Chondrocyte (in vitro differentiated cells): Measurements from ENCODE around the gene SCN1A. TPM values are rescaled to one million over a fixed set of nuclear protein-coding genes. Genes with fewer than 3 reads are reported as not detected.
A peak's percentile ranks its signal among the peaks of the same experiment; 100 is the strongest.

Experiments used
- DNase-seq: peaks from one replicate; pipeline ENCODE4 v3.0.0; 2021; ENCODE audit warnings: mixed read lengths, low spot score
- H3K27ac Mint-ChIP-seq: one replicate; pipeline ENCODE4 v1.8.0; 2021; ENCODE audit warnings: mild to moderate bottlenecking, moderate library complexity, mixed read lengths; ENCODE audit not compliant: unreplicated experiment
- H3K27me3 Mint-ChIP-seq: 2 replicates; pipeline ENCODE4 v1.8.0; 2021; ENCODE audit warnings: low read depth, mixed read lengths
- H3K36me3 Mint-ChIP-seq: 2 replicates; pipeline ENCODE4 v1.8.0; 2021; ENCODE audit warnings: low read depth, mixed read lengths
- H3K4me1 Mint-ChIP-seq: 2 replicates; pipeline ENCODE4 v1.8.0; 2021; ENCODE audit warnings: low read depth, mild to moderate bottlenecking, mixed read lengths
- H3K4me3 Mint-ChIP-seq: one replicate; pipeline ENCODE4 v1.8.0; 2021; ENCODE audit warnings: mild to moderate bottlenecking, moderate library complexity, mixed read lengths; ENCODE audit not compliant: unreplicated experiment
- H3K9me3 Mint-ChIP-seq: 2 replicates; pipeline ENCODE4 v1.8.0; 2021; ENCODE audit warnings: low read depth, mixed read lengths
- long read RNA-seq: library from polyadenylated mRNA; stranded (forward); transcript quantifications from one replicate; pipeline ENCODE4 v2.0.0, GENCODE V29; 2021
- total RNA-seq: library from RNA; stranded (reverse); gene quantifications from 3 replicates; pipeline ENCODE4 v1.2.1, GENCODE V29; 2021
- TF ChIP-seq, protein P1 (sequence below): fragments of 200-600 bp; sonication (generic); IDR thresholded peaks from 2 replicates; pipeline ENCODE4 v1.5.0; 2021; ENCODE audit warnings: antibody characterized with exemption, mild to moderate bottlenecking, moderate library complexity

The SCN1A gene
- 0.05 TPM in 1 of 3 replicates, not detected in the others for total RNA-seq
- long read RNA-seq = 0 reads

DNA sequence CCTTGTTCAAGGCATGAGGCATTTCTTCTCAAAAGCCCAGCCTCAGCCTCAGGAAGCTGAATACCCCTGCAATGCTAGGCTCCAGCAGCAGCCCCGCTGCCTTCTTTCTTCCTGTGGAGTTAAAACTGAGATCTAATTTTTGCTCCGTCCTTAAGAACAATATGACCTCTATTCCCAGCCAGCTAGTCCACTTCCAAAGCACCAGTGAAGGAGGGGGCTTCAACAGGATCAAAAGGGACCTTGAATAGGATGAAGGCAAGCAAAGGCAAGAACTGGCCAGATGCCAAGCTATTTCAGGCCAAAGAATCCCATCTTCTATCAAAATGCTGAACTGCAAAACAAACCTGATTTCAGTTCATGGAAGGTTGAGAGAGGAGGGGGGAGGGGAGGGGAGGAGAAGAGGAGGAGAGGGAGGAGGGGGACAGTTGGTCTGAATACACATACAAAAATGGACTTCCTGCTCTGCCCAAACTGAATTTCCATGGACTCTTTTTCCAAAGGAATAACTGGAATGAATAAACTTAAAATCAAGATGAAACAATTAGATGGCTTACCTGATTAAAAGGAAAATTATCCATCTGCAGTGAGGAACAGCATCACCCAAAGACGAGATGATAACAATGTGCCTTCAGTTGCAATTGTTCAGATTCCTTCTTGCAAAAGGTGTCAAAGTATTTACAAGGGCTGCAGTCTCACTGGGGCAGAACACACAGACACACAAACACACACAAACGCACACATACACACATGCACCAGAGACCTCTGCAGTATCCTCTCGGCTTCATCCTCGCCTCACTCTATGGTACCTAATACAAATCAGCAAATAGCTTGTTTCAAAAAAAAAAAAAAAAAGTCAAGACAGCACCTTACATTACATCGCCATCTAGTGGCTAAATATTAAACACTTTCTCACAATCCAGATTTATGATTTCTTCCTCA lies at the start of gene SCN1A:
SCN1A (minus strand) TSS at position 804 of the 939 bp plus-strand sequence. CDS start 54,399 bp downstream, outside the sequence.
- Mint-ChIP-seq H3K36me3 (no peaks in the 10 kb centered on the region), H3K4me1 (peaks cover 10% of the 10 kb centered on the region), H3K4me3 (no peak within 1 kb of the TSS), H3K27me3 (peaks cover 15% of the 10 kb centered on the region), H3K27ac (no peak within 1 kb of the TSS), H3K9me3 (no peaks in the 10 kb centered on the region)
- no peak for DNase-seq
- TF ChIP-seq, protein P1, sequence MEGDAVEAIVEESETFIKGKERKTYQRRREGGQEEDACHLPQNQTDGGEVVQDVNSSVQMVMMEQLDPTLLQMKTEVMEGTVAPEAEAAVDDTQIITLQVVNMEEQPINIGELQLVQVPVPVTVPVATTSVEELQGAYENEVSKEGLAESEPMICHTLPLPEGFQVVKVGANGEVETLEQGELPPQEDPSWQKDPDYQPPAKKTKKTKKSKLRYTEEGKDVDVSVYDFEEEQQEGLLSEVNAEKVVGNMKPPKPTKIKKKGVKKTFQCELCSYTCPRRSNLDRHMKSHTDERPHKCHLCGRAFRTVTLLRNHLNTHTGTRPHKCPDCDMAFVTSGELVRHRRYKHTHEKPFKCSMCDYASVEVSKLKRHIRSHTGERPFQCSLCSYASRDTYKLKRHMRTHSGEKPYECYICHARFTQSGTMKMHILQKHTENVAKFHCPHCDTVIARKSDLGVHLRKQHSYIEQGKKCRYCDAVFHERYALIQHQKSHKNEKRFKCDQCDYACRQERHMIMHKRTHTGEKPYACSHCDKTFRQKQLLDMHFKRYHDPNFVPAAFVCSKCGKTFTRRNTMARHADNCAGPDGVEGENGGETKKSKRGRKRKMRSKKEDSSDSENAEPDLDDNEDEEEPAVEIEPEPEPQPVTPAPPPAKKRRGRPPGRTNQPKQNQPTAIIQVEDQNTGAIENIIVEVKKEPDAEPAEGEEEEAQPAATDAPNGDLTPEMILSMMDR = peak; percentile 89

DNA sequence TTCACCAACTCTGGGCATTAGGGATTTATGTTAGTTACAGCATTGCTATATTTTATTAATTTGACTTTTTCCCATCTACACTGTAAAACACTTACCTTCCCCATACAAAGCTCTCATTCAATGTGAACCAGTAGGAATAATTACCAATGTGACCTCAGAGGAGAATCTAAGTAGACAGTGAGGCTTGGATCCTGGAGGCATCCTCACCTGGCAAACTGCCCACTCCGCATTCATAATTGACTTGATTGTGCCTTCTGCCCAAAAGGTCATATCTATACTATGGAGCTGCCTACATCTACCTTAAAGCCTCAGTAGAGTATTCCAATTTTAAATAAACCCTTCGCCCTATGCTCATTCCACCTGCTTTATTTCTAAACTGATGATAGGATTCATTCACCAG lies 45.4 kb upstream of the SCN1A start:
- no peaks in the 10 kb centered on the region for H3K9me3 Mint-ChIP-seq
- H3K36me3 Mint-ChIP-seq = no peaks in the 10 kb centered on the region
- no peak for DNase-seq
- H3K27ac Mint-ChIP-seq = no peak overlapping the region
- H3K4me3 Mint-ChIP-seq = no peak overlapping the region
- no peaks in the 10 kb centered on the region for H3K27me3 Mint-ChIP-seq
- TF ChIP-seq, protein P1 = no peak
- H3K4me1 Mint-ChIP-seq = peaks cover 6% of the 10 kb centered on the region

DNA sequence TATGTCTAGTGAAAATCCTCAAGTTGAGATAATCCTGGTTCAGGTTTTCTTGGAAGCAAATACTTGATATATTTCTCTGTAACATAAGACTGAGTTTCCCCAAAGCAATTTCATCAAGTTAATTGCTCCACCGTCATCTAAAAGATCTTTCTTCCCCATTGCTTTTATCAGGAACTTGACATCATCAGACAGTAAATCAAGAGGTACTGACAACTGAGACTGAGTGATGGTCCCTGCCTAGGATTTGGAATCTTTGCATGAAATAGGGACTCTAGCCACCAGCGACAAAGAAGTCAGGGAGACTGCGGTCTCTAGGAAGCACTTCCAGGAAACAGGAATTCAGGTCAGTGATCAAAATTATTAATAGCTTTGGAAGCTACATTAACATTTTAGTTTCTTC lies 43.4 kb upstream of the SCN1A start:
- no peaks in the 10 kb centered on the region for H3K27me3 Mint-ChIP-seq
- no peak overlapping the region for H3K4me3 Mint-ChIP-seq
- no peak overlapping the region for H3K27ac Mint-ChIP-seq
- TF ChIP-seq, protein P1 = no peak
- H3K36me3 Mint-ChIP-seq = no peaks in the 10 kb centered on the region
- peaks cover 19% of the 10 kb centered on the region for H3K4me1 Mint-ChIP-seq
- H3K9me3 Mint-ChIP-seq = no peaks in the 10 kb centered on the region
- no peak for DNase-seq

DNA sequence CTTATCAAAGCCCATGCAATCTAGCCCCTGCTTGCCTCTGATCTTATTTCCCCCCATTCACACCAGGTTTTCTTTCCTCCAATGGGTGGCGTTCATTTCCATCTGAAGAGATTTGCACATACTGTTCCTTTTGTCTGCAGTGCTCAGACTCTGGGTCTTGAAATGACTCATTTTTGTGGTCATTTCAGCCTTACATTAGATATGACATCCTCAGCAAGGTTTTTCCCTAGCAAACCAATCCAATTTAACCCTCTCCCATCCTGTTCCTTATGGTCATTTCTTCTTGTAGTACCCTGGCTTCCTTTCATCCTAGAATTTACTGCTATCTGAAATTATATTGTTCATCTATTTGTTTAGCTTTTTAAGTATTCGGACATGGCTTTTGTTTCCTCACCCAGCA lies 42.5 kb upstream of the SCN1A start:
- Mint-ChIP-seq H3K27ac (no peak overlapping the region), H3K27me3 (no peaks in the 10 kb centered on the region), H3K9me3 (no peaks in the 10 kb centered on the region), H3K4me1 (peaks cover 19% of the 10 kb centered on the region), H3K4me3 (no peak overlapping the region), H3K36me3 (no peaks in the 10 kb centered on the region)
- TF ChIP-seq, protein P1 = no peak
- no peak for DNase-seq

DNA sequence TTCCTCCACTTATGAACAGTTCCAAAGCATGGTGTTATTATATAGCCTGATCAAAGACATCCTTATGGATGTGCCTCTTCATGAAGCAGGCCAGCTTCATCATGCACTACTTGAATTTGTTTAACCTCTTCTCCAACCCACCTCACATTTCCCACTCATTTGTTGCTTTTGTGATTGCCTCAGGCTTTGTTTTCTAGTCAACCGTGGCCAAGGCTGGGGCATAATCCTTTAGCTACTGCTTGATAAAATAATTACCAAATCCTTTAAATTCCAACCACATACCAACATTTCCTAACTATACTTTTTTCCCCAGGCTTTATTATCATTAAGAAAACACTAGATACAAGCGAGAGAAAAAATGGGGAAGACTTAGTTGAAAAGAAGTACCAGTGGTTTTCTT lies 39.6 kb upstream of the SCN1A start:
- no peak for DNase-seq
- H3K9me3 Mint-ChIP-seq = no peaks in the 10 kb centered on the region

More for the DNA sequence above, 39.6 kb upstream of the SCN1A start:
- H3K36me3 Mint-ChIP-seq = no peaks in the 10 kb centered on the region
- H3K27me3 Mint-ChIP-seq = no peaks in the 10 kb centered on the region
- H3K27ac Mint-ChIP-seq = peak overlapping the region; percentile 6
- H3K4me1 Mint-ChIP-seq = peaks cover 19% of the 10 kb centered on the region
- TF ChIP-seq, protein P1 = no peak
- no peak overlapping the region for H3K4me3 Mint-ChIP-seq
